Neural progenitor cell (in vitro differentiated cells): ENCODE data around the gene SNX20.

ENCODE experiments used
- EZH2 ChIP-seq: fragments of 200-600 bp; sonication (generic); IDR thresholded peaks from 2 replicates; pipeline ENCODE4 v1.6.1; 2017; ENCODE audit warnings: antibody characterized with exemption, mild to moderate bottlenecking, moderate library complexity
- EZH2phosphoT487 ChIP-seq: fragments of 200-600 bp; sonication (generic); IDR thresholded peaks from 2 replicates; pipeline ENCODE4 v1.6.1; 2017; ENCODE audit warnings: antibody characterized with exemption
- TF ChIP-seq, protein P1 (sequence below): fragments of 200-600 bp; sonication (generic); IDR thresholded peaks from 2 replicates; pipeline ENCODE4 v1.5.1; 2017; ENCODE audit warnings: antibody characterized with exemption, mild to moderate bottlenecking

DNA sequence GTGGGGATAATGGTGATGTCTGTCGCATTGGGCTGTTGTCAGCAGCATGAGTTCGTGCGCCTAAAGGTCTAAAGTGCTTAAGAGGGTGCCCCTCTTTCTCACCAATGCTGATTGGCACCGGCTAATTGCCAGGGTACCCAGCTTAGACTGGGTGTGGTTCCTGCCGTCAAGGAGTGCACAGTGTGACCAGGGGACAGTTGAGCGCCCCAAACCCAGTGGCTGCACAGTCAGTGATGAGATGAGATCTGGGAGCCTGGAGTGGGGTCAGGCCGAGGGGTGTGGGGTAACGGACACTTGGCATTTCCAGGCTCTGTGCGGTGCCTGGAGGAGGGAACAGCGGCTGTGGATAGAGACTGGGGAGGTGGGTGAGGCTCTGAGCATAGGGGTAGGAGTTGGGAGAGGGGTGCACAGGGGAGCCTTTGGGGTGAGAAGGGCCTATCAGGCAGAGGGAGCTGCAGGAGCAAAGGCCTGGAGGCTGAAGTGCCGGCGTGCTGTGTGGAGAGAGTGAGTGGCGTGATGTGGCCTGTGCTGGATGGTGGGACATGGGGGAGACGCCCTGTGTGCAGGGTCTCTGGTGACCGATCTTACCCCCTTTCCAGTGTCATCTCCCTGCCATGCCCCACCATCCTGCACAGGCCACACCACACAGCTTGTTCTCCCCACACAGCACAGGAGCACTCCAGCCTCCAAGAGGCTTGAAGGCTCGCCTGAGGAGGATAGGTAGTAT lies 58.3 kb downstream of the SNX20 start:
- no peak for TF ChIP-seq EZH2
- TF ChIP-seq, protein P1, sequence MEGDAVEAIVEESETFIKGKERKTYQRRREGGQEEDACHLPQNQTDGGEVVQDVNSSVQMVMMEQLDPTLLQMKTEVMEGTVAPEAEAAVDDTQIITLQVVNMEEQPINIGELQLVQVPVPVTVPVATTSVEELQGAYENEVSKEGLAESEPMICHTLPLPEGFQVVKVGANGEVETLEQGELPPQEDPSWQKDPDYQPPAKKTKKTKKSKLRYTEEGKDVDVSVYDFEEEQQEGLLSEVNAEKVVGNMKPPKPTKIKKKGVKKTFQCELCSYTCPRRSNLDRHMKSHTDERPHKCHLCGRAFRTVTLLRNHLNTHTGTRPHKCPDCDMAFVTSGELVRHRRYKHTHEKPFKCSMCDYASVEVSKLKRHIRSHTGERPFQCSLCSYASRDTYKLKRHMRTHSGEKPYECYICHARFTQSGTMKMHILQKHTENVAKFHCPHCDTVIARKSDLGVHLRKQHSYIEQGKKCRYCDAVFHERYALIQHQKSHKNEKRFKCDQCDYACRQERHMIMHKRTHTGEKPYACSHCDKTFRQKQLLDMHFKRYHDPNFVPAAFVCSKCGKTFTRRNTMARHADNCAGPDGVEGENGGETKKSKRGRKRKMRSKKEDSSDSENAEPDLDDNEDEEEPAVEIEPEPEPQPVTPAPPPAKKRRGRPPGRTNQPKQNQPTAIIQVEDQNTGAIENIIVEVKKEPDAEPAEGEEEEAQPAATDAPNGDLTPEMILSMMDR: no peak
- TF ChIP-seq EZH2phosphoT487: no peak
